HG03025 (cell line): ENCODE results near the gene PPP2R2C.

Source experiments
- ATAC-seq: cut with Tn5 transposase; IDR thresholded peaks from one replicate; pipeline ENCODE4 v1.9.1; 2021; ENCODE audit warnings: mild to moderate bottlenecking, moderate library complexity; ENCODE audit not compliant: unreplicated experiment, low FRiP score

PPP2R2C gene

GRCh38 chr4:6494431-6495295, 22.2 kb upstream of the PPP2R2C start:
- no peak for ATAC-seq

DNA sequence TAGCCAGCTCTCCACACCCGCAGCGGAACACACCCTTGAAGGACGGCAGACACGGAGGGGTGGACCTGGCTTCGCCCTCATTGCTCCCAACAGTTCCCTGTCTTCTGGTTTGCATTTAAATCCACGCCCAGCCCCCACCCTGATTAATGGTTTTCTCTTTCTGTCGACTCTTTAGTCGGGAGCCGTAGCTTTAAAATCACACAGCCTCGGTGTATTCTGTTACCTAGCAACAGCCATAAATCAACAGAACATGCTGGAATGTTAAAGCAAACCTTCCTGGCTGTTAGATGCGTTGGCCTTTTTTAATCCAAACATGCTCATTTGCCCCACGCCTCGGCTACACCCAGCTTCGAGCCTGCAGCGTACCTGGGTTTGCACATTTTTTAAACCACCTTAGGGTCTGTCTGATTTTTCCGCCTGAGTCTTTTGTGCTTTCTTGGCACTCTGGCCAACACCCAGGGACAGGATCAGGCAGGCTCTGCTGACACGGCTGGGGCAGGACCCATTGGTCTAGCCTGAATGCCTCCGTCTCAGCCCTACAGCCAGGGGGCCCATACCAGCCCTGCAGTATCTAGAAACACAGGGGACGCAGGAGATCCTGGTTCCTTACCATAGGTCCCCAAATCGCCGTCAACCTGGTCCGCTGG, 21.4 kb upstream of the PPP2R2C start:
- ATAC-seq = no peak

GRCh38 chr4:6492861-6493657, 20.6 kb upstream of the PPP2R2C start:
- no peak for ATAC-seq

DNA sequence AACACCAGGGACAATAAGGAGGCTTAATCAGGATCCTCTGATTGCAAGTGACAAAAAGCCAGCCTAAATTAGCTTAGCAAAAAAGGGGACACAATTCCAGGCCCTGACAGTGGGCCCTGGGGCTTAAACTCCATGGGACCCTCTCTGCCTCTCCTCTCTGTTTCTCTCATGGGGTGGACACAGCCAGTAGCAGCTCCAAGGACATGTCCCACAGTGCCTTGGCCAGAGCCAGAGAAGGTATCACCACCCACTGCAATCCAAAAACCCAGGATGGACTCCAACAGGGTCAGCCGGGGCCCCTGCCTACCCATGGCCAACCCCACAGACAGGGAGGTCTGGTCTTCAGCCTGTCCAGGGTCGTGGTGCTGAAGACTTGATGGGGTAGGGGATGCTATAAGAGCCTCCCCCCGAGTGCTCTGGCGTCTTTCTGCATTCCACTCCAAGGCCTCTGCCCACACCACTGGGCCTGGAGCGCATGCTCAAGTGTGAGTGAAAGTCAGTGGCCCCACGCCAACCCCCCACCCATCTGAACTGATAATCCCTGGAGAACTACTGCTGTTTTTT, 19.7 kb upstream of the PPP2R2C start:
- ATAC-seq = no peak

DNA sequence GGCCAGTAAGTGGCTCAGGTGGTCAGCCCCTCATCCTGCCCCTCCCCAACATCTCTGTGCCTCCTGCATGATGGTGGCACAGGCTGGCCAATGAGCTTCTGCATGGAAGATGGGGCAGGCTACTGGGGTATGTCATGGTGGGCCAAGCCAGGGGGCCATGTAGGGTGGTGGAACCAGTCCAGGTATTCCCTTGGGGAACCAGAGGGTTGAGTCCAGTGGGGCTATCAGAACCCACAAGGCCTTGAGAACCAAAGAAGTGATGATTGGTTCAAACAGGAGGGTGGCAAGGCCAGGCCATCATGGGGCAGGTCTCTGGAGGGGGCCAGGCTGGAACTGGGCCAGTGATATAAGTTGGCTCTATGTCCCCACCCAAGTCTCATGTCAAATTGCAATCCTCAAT, 18.8 kb upstream of the PPP2R2C start:
- no peak for ATAC-seq

GRCh38 chr4:6489927-6490326, 17.5 kb upstream of the PPP2R2C start:
- ATAC-seq = no peak

GRCh38 chr4:6487466-6487865, 15.1 kb upstream of the PPP2R2C start:
- no peak for ATAC-seq

DNA sequence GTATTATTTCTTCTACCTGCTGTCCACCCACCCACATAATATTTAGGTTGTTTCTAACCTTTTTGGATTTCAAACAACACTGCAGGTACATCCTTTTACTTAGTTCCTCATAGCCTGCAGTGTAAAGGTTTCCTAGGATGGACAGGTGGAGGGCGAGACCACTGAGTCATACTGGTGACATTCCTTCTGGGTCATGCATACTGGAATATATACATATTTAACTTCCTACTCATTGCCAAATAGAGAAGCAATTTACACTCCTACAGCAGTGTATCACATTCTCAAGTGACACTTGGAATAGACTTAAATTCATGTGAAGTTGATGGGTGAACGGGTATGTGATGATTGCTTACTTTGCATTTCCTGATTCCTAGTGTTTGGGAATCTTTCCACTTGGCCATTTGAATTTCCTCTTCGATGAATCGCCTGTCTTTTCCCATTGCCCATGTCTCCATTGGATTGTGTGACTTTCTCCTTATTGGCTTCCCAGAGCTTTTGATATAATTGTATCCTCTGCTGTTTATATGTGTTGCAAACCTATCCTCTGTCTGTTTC, 8.2 kb upstream of the PPP2R2C start:
- no peak for ATAC-seq

- no peak for ATAC-seq
Measured at GRCh38 chr4:6478546-6479220, 6.3 kb upstream of the PPP2R2C start.

- no peak for ATAC-seq
Measured at GRCh38 chr4:6476893-6477292, 4.5 kb upstream of the PPP2R2C start.

GRCh38 chr4:6475492-6476020, 3.1 kb upstream of the PPP2R2C start:
- no peak for ATAC-seq

DNA sequence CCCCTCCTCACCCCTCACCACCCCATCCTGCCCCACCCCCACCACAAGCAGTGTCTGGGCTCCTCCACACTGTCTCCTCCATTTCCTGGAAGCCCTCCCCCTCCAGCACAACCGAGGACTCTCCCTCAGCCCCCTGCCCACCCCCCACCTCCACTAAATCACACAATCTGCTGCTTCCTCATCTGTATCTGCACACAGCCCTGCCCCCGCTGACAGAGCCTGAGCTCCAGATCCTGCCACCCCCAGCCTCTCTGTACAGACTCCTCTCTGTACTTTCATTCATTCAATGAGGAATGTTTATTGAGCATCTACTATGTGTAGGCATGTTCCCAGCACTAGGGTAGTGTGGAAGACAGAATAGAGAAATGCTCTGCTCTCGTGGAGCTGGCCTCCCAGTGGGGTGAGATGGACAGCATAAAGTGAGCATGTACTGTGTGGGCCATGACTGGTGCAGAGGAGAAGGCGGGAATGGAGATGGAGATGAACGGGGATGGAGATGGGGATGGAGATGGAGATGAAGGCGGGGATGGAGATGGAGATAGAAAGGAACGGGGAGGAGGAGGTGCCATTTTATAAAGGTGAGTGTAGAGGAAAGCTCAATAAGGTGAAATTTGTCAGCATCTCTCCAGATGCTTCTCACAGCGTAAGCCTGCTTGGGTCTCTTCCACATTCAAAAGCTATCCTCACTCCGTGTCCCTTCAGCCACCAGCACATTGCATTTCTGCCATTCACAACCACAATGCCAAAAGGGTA, 2.5 kb upstream of the PPP2R2C start:
- ATAC-seq = no peak

DNA sequence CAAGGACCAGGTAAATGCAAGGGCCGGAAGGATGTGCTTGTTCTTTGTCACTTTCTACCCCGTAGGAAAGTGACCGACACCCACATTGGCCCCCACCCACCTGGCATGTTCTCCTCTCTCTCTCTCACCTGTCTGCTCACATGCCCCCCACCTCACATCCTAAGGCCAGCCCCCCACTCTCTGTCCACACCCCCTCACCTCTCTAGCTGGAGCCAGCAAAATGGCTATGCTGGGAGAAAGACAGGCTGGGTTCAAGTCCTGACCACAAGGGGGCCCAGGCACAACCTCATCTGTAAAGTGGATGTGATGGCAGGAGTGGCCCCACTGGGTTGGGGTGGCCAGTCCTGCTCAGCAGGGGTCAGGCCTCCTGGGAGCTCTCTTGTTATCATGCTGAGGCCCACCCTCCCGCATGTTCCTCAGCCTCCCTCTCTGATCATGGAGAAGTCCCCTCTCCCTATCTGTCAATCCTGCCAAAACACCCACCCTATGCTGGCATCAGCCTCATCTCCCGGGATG, 1.7 kb upstream of the PPP2R2C start:
- ATAC-seq = no peak

GRCh38 chr4:6473264-6474052, 1.0 kb upstream of the PPP2R2C start:
- ATAC-seq = no peak

GRCh38 chr4:6472008-6472386, 417 bp downstream of the PPP2R2C start:
- no peak for ATAC-seq

GRCh38 chr4:6471307-6472007, 957 bp downstream of the PPP2R2C start:
- no peak for ATAC-seq

GRCh38 chr4:6470502-6471306, 1.7 kb downstream of the PPP2R2C start:
- no peak for ATAC-seq
